ENCODE data around the gene TNFRSF4.

TNFRSF4 gene

DNA sequence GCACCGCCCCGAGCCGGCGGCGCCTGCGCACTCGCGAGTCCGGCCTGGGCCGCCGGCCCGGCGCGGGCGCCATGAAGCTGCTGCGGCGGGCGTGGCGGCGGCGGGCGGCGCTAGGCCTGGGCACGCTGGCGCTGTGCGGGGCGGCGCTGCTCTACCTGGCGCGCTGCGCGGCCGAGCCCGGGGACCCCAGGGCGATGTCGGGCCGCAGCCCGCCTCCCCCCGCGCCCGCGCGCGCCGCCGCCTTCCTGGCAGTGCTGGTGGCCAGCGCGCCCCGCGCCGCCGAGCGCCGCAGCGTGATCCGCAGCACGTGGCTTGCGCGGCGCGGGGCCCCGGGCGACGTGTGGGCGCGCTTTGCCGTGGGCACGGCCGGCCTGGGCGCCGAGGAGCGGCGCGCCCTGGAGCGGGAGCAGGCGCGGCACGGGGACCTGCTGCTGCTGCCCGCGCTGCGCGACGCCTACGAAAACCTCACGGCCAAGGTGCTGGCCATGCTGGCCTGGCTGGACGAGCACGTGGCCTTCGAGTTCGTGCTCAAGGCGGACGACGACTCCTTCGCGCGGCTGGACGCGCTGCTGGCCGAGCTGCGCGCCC lies 18.3 kb upstream of the TNFRSF4 start, which contains the start of gene B3GALT6:
B3GALT6 (plus strand) TSS at position 30 of the 588 bp plus-strand sequence; CDS start at position 72, 42 bp downstream.
- DNase-seq: no peak

DNA sequence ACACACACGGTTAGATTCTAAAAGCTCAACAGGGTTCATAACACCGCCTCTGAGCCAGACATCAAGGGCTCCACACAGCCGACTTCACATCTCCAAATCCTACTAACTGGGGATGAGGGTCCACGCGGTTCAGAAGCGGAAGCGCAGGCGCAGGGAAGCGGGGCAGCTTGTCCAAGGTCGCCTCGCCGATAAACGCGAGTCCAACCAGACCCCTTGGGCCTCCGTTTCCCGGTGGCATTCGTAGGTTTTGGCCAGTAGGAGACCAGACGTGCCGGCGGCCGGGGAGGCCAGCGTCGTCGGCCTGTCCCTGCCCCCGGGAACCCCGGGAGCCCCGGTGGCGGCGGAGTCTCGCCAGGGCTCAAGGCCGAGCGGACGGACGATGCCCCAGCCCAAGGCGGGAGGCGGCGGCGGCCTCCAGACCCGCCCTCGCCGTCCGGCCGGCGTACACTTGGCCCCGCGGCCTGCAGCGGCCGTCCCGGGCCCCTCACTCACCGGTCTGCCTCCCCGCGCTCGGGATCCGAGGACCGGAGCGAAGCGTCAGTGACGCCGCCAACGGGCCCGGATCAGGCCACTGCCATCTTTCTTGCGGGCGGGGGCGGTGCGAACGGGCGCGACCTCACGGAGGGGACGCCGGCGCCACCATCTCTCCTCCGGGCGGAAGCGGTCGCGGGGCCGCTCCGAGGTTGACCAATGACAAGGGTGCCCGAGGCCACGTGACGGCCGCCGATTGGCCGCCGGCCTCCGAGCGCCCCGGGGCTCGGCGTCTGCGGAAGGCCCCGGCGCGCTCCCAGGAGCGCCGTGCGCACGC lies 17.7 kb upstream of the TNFRSF4 start, which contains the start of gene SDF4:
SDF4 (minus strand) TSS at position 602 of the 808 bp plus-strand sequence. CDS start 3,229 bp downstream, outside the sequence.
- DNase-seq: peak; percentile 95 to 96

DNA sequence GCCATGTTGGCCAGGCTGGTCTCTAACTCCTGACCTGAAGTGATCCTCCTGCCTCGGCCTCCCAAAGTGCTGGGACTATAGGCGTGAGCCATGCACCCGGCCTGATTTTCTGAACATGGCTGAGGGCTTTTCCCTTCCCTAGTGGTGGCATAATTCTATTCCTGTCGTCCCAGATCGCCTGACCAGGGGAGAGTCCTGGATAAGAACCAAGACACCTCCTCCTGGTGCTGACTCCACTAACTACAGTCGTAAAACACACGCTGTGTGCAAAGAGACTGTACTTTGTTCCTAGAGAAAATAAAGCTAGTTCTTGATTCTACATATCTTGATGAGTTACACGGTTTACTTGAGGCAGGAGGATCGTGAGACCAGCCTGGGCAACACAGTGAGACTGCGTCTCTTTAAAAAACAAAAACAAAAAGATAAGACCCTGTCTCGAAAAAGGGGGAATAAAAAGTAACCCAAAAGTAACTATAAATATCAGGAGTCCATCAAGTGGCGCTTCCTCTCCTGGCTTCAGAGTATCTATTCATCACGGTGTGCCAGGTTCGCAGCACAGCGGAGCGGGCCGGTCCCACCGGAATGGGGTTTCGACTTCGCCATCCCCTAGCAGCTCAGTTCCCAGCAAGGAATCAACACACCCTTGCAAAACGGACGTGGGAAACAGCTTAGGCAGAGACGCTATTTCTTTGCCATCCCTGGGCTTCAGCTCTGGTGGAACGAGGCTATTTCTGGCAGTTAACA lies 16.9 kb upstream of the TNFRSF4 start:
- DNase-seq: peak in 1 of 2 experiments; percentile 11

DNA sequence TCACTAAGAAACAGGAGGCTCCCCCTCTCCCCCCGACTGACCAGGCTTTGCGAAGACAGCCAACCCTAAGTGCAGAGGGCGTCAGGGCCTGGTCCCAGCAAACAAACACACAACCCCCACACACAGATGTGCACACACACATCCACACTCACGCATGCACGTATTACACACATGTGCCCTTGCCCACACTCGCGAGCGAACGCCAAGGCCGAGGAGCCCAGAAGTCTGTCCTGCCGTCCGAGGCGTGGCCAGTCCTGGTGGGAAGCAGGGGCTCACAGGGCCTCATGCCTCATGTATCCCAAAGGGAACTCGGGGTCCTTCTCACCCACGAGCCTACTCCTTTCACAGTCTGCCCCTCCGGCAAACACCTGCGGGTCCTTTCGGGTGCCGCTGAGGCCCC lies 15.8 kb upstream of the TNFRSF4 start:
- no peak for DNase-seq

DNA sequence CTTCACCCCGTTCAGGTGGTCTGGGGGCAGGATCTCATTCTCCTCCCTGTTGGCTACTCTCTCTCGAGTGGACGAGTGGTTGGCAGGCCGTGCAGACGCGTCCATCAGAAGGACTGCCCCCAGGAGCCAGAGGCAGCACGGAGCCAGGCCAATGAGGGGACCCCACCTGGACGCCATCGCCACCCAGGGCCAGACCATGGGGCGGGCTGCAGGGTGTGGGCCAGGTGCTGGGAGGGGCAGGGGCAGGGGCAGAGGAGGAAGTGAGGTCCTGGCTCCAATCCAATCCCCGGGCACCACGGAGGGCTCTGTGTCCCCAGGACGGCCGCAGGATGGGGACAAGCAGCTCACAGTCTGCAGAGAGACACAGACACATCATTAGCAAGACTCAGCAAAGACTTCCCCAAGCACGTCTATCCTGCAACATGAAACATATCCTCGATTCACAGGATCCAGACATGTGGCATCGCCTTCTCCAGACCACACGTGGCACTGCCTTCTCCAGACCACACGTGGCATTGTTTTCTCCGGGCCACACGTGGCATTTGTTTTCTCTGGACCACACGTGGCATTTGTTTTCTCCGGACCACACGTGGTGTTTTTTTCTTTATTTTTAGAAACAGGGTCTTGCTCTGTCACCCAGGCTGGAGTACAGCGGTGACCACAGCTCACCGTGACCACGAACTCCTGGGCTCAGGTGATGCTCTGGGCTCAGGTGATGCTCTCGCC lies 14.8 kb upstream of the TNFRSF4 start:
- no peak for DNase-seq

DNA sequence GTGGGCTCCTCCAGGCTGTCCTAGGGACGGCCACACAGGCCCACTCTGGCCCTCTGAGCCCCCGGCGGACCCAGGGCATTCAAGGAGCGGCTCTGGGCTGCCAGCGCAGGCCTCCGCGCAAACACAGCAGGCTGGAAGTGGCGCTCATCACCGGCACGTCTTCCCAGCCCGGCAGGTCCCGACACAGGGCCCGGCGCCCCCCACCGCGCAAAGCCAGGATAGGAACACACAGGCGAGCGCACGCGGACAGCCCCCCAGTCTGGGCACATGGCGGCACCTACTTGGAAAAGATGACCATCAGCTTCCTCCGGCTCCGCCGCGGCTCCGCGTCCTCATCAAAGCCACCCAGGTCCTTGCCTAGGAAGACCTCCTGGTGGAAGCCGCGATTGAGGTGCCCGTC lies 14.2 kb upstream of the TNFRSF4 start:
- DNase-seq: no peak

DNA sequence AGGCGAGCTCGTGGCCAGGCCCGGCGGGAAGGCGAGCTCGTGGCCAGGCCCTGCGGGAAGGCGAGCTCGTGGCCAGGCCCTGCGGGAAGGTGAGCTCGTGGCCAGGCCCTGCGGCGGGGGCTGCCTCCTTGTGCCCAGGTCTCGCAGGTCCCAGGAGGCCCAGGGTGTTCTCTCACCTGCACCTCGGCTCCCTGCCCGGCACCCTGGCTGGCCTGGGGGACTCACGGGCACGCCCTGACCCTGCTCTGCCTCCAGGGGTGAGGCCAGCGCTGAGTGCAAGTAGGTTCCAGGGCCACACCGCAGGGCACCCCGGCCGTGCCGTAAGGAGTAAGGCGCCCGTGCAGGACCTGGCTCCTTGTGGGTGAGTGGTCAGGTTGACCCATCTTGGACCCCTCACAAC lies 13.4 kb upstream of the TNFRSF4 start:
- DNase-seq: no peak

DNA sequence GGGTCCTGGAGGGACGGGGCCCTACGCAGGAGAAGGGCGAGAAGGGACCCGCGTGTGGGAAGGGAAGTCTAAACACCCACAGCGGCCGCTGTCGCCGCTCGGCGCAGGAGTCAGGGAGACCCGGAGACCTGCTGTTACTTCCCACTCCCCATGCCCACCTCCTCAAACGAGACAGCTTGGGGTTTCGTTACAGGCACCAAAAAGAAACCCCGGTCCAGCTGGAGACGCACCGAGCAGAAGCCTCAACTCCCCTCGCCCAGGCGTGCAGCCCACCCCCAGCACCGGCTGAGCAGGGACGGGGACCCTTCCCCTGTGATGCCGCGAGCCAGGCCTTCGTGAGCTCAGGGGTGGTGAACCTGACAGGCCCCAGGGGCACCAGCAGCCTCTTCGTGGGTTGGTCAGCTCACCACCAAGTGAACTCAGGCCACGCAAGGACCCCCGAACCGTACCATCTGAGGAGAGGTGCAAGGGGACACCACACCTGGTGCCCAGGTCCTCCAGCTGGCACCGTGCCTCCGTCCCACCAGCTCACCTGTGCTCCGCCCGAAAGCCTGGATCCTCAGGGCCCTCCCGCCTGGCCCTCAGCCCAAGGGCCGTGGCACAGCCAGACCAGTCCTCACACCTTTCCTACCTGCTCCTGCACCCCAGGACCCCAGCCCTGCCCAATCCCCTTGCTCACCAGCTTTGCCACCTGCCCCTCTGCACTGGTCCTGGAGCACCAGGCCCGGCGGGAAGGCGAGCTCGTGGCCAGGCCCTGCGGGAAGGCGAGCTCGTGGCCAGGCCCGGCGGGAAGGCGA lies 12.8 kb upstream of the TNFRSF4 start:
- no peak for DNase-seq

DNA sequence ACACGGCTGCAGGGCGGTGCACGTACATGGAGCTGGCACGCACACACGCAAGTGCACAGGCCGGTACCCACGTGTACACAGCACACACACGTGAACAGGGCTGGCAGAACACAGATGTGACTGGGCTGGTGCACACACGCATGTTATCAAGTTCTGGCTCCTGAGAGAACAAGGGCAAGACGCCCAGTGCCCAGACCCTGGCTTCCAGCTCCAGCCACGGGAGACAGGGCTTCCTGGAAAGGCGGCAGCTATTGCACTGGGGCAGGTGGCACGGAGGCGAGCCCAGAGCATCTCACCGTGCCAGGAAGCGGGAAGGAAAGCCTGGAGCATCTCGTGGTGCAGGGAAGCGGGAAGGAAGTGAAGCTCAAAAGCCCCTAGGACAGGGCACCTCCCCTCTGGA lies 12.0 kb upstream of the TNFRSF4 start:
- DNase-seq: no peak

DNA sequence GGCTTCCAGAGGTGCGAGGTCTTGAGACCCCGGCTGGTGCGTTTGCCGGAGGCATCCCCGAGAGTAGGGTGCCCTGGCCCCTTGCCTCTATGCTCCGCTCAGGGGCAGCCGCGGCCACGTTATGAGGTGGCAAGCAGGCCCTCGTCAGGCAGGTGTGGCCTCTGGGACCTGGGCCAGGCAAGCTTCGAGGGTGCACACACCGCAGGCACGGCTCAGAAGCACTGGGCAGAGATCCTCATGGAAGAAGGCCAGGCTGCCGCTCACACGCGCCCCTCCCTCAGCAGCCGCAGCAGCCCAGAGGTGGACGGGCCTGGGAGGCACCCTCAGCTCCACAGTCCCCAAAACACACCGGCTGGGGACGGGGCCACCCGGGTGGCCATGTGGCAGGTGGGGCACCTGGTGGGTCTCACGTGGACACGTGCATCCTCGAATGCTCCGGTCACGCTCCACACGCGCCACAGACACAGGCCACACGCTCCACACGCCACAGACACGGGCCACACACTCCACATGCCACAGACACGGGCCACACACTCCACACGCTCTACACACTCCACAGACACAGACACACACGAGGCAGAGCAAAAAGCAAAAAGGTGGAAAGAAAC lies 11.4 kb upstream of the TNFRSF4 start:
- DNase-seq: no peak

DNA sequence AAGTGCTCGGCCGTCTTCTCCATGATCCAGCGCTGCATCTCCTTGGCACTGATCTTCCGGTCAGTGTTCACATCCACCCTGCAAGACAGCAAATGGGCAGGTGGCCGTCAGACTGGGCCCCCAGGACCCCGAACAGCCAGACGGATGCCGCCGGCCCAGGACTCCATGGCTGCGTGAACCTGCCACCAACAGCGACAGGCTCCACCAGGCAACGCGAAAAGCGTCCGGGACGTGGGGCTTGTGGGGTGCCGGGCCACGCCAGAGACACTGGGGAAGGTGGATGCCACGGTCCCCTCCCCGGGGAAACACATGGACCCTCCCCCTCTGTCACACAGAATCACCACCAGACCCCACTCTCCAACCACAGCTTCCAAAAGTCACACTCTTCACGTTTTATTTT lies 9.9 kb upstream of the TNFRSF4 start:
- DNase-seq: no peak

DNA sequence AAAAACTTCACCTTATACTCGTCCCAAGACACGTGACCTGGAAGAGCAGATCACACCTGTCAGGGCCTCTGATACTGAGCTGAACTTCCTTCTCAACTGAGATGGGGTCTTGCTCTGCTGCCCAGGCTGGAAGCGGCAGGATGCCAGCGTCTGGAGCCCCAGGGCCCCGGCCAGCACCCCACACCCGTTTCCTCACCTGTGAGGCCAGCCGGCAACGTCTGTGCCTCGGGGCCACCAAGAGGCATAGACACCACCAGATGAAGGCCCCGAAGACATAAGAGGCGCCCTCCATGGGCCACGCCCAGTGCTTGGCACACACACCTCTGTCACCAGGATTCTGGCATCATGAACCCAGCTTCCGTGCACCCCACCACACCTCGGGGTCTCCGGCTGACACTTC lies 9.4 kb upstream of the TNFRSF4 start:
- no peak for DNase-seq

DNA sequence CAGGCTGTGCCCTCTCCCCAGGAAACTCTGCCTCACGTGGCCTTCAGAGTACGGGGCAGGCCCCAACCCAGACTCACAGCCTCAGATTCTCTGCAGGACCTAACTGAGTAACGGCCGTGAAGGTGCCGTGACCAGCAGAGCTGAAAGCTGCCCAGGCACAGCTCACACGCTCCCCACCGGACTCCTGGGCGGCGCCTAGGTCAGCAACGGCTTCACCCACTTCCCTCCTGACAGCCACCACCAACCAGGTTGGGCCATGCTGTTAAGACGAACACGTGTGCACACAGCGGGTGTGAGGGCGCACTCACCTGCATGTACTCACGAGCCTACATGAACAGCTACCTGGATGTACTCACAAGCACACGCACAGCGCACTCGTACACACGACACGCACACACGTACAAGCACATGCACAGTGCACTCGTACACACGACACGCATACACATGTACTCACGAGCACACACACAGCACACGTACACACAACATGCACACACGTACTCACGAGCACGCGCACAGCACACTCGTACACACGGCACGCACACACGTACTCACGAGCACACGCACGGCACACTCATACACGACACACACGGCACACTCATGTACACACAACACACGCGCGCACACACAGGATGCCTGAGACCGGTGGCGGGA lies 8.7 kb upstream of the TNFRSF4 start:
- DNase-seq: no peak

DNA sequence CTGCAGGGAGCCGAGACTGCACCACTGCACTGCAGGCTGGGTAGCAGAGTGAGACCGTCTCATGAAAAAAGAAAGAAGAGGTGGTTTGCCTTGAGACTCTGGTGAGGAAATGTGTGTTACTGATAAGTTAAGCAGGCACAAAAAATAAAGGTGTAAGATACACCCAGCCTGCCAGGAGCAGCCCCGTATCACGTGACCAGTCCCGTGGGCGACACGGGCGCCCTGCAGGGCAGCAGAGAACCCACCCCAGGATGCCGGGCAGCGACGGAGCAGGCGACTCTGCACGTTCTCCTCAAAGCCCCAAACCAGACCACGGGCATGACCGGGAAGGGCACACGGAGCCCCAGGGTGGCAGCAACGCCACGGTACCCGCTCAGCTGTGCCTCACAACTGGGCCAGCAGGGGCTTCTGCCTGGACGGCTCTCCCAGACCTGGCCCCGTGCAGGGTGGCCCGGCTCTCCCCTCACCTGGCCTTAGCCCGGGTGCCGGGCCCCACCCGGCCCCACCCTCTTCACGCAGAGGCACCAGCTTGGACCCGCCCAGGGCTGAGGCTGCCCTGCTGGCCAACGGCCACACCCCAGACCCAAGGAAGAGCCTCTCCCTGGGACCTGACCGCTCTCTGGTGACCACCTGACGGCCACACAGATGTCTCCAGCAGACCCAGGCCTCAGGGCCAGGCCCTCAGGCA lies 8.1 kb upstream of the TNFRSF4 start:
- no peak for DNase-seq

DNA sequence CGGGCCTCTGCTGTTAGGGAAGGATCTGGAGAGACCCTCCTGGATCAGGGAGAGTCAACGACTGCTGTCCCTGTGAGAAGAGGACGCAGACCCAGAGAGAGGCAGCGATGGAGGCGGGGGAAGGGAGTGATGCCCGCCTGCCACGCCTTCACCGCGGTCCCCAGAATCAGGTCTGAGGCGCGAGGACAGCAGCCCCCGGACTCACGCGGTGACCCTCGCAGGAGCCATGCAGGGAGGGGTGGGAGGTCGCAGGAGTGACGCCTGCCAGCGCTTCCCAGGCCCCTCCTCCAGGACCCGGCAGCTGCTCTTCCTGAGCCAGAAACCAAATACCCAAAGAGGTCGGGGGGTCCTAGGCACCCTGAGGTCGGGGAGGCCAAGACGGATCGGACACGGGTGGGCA lies 6.2 kb upstream of the TNFRSF4 start:
- no peak for DNase-seq

DNA sequence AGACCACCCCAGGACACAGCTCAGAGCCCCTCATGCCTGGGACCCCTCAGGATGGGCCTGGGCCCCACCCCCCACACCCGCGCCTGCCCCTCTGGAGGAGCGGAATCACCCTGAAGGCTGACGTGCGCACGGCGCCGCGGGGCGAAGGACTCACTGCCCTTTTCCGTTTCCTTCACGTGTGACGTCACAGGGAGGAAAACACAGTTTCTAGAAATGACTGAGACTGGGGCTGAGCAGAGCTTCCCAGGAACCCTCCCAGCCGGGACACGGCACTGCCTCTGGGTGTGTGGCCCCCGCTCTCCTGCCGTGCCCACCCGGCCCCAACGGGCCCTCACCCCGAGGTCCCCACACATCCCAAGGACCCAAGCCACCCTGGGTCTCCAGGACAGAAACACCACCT lies 5.4 kb upstream of the TNFRSF4 start:
- DNase-seq: no peak

DNA sequence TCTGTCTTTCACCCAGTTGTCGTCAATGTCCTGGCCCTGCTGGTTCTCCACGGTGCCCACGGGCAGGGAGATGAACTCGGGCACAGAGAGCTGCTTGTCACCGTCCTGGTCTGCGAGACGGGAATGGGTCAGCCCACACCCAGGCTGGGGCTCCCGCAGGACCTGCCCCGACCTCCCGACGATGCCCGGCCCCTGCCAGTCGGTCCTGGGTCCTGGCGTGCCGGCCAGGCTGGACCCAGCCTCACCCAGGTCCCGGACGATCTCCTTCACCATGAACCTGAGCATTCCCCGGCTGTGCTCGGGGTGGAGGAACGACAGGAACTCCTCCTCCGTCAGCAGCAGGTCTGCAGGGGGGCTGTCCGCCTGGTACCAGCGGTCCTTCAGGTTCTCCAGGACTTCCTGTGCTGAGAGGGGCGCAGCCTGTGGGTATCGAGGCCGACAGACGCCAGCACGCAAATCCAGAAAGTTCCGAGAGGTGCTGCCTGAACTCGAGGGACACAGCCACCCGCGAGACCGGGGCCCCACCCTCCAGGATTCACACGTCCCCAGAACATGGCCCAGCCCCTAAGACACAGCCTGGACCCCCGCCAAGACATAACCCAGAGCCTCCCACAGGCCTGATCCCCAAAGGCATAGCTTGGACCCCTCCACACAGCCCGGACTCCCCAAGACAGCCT lies 4.7 kb upstream of the TNFRSF4 start:
- DNase-seq: no peak

DNA sequence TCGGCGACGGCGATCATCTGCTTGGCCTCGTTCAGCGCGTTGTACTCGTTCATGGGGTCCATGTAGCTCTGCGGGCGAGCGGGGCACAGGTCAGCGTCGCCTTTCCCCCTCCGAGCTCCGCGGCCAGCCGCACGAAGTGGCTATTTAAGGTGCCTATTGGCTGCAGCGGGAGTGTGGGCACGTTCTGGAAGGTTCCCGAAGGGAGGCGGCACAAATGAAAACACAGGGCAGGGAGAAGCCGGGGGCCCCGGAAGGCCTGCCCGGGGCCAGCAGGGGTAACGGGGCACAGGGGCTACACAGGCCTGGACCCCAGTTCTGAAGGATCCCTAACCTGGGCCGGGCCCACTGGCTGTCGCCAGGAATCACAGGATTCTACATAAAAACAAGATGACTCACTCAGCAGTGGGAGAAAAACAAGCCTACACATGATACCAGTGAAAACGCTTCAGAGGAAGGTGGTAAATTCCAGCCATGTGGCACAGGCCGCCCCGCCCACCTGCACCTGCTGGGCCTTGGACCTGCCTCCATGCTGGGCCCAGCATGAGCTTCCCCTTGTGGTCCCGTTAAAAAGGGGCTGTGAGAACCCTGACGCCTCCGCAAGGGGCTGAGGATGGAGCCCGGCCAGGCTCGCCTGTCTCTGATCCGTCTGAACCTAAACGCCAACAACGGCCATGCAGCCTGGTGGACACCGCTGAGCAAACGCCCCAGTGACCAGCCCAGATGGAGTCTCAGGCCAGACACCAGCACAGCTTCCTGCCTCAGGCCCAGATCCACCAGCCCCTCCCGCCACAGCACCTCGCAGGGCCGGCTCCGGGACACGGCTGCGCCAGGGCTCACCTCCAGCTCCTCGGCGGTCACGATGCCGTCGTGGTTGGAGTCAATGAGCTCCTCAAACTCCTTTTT lies 3.9 kb upstream of the TNFRSF4 start:
- DNase-seq: no peak

All from NCI-H2081 (cell line).